NCI-H2196 (cell line): ENCODE results near the gene HIC2.
"Not testable (repeated sequence)": the region's sequence is repeated elsewhere in the genome, so short reads cannot be mapped to it uniquely, and the experiment has no call there.

Experiments used
- DNase-seq: peaks from one replicate; lab custom pipeline; 2025; ENCODE audit not compliant: unreplicated experiment; lab: John Stamatoyannopoulos, UW

Gene HIC2

DNA sequence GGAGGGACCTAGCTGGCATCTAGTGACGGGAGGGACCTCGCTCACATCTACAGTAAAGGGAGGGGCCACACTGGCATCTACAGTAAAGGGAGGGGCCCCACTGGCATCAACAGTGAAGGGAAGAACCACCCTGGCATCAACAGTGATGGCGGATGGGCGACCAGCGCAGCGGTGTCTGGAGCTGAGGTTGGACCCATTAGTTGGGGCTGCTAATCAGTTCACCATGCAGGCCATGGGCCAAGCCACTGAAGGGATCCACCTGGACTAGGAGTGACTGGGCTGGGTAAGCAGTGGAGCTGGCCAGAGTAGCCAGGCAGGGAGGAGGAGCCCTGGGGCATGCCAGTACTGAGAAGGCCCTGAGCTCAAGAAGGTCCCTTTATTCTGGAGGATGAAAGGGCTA is 73.4 kb downstream of the HIC2 start:
- DNase-seq, result not testable (repeated sequence)

DNA sequence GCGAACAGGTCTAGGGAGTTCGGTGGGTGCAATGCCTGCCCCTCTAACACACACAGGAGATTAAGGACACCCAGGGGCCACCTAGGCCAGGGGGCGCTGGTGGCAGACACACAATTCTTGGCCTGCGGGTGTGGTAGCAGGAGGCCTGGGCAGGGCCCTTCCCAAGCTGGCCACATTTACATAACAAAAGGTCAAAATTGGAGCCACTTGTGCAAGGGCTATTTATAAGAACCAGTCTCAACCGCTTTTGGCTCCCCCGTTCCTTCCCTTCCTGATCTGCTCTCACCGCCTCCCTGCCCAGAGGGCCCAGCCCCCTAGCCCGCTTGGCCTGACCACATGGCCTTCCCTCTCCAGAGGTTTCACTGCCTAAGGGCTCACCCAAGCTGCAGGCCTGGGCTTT is 75.1 kb downstream of the HIC2 start:
- DNase-seq, result not testable (repeated sequence)

DNA sequence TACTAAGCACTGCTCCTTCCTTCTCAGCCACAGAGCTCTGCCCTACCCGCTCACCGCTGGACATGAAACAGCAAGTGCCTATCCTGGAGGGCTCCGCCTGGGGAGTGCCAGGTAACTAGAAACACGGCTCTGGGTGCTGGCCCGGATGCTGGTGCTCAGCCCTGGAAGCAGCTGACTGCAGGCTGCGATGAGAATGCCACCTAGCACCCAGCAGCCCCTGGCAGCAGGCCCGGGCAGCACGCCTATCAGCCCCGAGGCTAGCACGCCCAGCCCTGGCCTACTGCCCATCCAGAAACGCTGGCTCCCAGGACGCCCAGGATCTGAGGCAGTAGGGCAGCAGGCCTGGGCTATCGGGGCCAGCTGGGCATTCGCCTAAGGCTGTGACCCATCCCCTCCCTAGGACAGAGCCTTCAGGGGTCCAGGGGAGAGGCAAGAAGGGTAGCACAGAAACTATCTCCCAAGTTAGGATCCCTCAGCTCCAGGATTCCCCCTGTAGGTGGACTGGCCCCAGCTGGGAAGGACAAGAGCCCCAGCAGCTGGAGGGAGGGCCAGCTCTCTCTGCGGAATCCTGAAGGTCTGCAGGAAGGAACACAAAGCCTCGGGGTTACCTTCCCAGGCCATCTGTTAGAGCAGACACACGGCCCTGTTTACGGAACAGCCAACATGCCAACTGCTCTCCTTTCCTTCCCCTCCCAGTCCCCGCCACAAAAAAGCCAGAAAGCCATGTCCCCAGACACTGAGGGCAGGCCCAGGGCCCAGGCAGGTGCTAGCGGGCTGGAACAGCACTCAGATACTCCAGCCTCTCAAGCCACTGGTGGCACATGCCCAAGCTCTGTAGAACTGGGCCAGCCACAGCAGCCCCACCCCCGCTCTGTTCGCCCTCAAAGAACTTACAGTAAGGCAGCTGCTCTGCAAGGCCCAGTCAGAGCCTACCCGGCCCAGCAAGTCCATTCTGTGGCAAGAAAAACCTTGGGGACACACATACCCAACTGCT is 76.9 kb downstream of the HIC2 start:
- DNase-seq, result not testable (repeated sequence)

DNA sequence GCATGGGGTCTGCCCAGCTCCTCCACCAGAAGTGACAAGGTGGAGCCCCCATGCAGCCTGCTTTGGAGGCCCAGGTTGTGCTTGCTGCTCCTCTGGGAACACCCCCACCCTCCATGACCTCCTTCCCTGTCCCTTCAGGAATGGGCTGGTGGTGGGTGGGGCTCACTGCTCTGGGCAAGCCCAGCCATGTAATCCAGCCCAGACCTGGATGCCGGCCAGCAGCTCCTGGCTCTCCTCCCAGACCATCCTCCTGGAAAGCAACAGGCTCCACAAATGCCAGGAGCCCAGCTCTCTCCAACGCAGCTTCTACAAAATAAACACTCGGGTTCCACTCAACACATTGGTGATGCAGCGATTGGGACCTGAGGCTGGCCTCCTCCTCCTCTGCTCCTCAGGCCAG is 80.8 kb downstream of the HIC2 start:
- DNase-seq, result not testable (repeated sequence)

DNA sequence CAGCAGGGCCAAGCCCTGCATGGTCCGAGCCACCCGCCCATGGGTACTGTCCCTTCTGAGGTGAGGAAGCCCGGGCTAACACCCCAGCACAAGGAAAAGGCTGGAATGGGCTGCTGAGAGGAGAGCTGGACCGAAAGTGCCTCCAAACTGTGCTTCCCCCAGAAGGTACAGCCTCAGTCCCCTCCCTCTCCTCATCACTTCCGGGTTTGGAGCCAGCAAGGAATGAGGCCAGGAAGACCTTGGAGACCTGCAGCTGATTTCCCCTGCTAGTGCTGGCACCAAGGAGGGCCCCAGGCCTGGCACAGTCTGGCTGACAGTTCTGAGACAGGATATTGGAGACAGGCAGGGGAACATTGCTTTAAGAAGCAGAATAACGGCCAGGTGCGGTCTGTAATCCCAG is 81.3 kb downstream of the HIC2 start:
- not testable (repeated sequence) for DNase-seq

DNA sequence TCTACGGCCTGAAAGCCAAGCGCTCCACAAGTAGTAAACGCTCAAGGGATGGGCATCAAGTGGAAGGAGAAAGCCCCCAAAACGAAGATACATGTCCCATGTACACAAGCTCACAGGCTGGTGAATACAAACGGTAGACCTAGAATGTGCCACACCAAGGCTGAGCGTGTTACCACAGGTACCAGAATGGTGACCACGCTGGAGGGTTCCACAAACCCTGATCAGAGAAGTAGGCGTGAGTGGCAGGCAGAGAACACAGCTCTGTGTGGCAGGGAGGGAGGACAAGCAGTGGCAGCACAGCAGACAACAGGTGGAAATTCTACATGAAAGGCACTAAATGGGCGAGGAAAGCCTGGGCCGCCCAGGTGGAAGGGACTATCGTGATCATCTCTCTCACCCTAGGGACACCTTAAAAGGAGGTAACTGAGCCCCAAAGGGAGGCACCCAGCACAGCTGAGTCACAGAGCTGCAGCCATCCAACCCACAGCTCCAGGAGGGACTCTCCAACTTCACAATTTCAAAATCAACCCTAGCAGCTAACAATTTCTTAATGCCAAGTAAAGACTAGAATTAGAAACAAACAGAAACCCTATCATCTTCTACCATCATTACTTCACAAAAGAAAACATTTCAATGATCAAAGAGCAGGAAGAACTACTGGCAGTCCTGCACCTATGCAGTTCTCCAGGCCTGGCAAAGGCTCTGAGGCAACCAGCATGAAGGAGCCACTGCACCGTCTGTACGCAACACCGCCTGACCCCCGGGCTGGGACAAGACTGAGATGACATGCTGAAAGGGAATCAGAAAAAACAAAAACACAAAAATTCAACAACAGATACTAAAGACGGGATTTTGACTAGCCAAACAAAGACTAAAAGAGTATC is 82.7 kb downstream of the HIC2 start:
- DNase-seq, result not testable (repeated sequence)
